Sigmoid colon (tissue), 7 donors: Measurements from ENCODE around the gene GRIK1. TPM values are rescaled to one million over a fixed set of nuclear protein-coding genes. Genes with fewer than 3 reads are reported as not detected.

ENCODE experiments used
- DNase-seq: peaks from one replicate; pipeline ENCODE4 v3.0.0-alpha.2; 2019
- H3K27ac ChIP-seq, 4 donors: fragments of 200-600 bp; sonication (generic); one replicate each; pipeline ENCODE4 v1.5.1; 2016 to 2019; ENCODE audit warnings: mild to moderate bottlenecking in 1 of 4
- H3K27me3 ChIP-seq, 3 donors: fragments of 200-600 bp; sonication (generic); one replicate each; pipeline ENCODE4 v1.5.1; 2019; ENCODE audit warnings: mild to moderate bottlenecking in 1 of 3
- H3K36me3 ChIP-seq, 4 donors: fragments of 200-600 bp; sonication (generic); one replicate each; pipeline ENCODE4 v1.5.1; 2016 to 2019
- H3K4me1 ChIP-seq, 4 donors: fragments of 200-600 bp; sonication (generic); one replicate each; pipeline ENCODE4 v1.5.1; 2017 to 2019
- H3K4me3 ChIP-seq, 4 donors: fragments of 200-600 bp; sonication (generic); one replicate each; pipeline ENCODE4 v1.5.1; 2017 to 2019; ENCODE audit warnings: mild to moderate bottlenecking in 2 of 4, moderate library complexity in 1 of 4
- H3K9me3 ChIP-seq, 4 donors: fragments of 200-600 bp in 3 of 4; sonication (generic) in 3 of 4; one replicate each; pipeline versions ENCODE4 v1.5.1 to v1.6.1; 2013 to 2019
- CTCF ChIP-seq, 4 experiments: fragments of 450-650 bp in 3 of 4; fragments of 200-600 bp in 1 of 4; IDR thresholded peaks; one replicate each; pipeline ENCODE4 v1.5.1; 2016 to 2019; ENCODE audit warnings: antibody characterized with exemption in 4 of 4, mild to moderate bottlenecking in 3 of 4, moderate library complexity in 2 of 4
- EP300 ChIP-seq, 4 donors: sonication (generic); formaldehyde crosslinking; IDR thresholded peaks; one replicate each; pipeline ENCODE4 v1.6.1; 2017; ENCODE audit warnings: antibody characterized with exemption in 4 of 4
- POLR2A ChIP-seq, 2 donors: fragments of 450-650 bp; IDR thresholded peaks; one replicate each; pipeline ENCODE4 v1.6.1; 2016; ENCODE audit warnings: antibody characterized with exemption in 2 of 2, mild to moderate bottlenecking in 2 of 2, moderate library complexity in 2 of 2
- POLR2AphosphoS5 ChIP-seq, 4 donors: sonication (generic); formaldehyde crosslinking; IDR thresholded peaks; one replicate each; pipeline ENCODE4 v1.6.1; 2017; ENCODE audit warnings: antibody characterized with exemption in 4 of 4
- WGBS, 2 donors: extraction: QIAGEN DNeasy Blood & Tissue Kit; methylation state at CpG; one replicate each; pipeline ENCODE4 v1.1.7; 2013; 5-methylcytosine and 5-hydroxymethylcytosine counted together
- intact Hi-C: fragments of 100-400 bp; cut with DNase I; formaldehyde crosslinking; loops from one replicate; pipeline ENCODE4 v1.15.1; 2023
- polyA plus RNA-seq, 3 donors: library from polyadenylated mRNA; stranded (reverse); fragments of 200-250 nt; gene quantifications; one replicate each; pipeline ENCODE4 v1.2.3, GENCODE V29; 2013
- total RNA-seq, 4 donors: library from RNA; depleted of rRNA; stranded (reverse); fragments of >200 nt; gene quantifications; one replicate each; pipeline ENCODE4 v1.1.0, GENCODE V29; 2016
- donor health status: healthy with polysubstance abuse.
- donor health status: Bipolar disorder and iron deficiency.
- donor health status: healthy.

The GRIK1 gene
- total and polyA plus RNA-seq, 7 donors = under 0.01 to 0.49 (median 0.13) TPM; not detected in 4

- Histone ChIP-seq H3K27me3 (no peaks in the 10 kb centered on the region), H3K27ac (no peak overlapping the region), H3K36me3 (no peaks in the 10 kb centered on the region), H3K4me1 (no peaks in the 10 kb centered on the region), H3K9me3 (no peaks in the 10 kb centered on the region), H3K4me3 (no peak overlapping the region)
- intact Hi-C loops = no loop called here
- no peak for DNase-seq
- TF ChIP-seq POLR2AphosphoS5 (IDR thresholded peaks at IDR 0.05) (no peak), EP300 (IDR thresholded peaks at IDR 0.05) (no peak), POLR2A (IDR thresholded peaks at IDR 0.05) (no peak), CTCF (IDR thresholded peaks at IDR 0.05) (no peak)
- 91 to 96% methylated on average over 1 of the region's 1 CpG for WGBS, 2 donors
Measured at GRCh38 chr21:29568020-29568697, 371.6 kb downstream of the GRIK1 start.

GRCh38 chr21:29557931-29558725, 381.7 kb downstream of the GRIK1 start:
- H3K27ac ChIP-seq = no peak overlapping the region
- H3K36me3 ChIP-seq = no peaks in the 10 kb centered on the region
- WGBS, 2 donors = 96 to 100% methylated on average over 1 of the region's 1 CpG

GRCh38 chr21:29557200-29557599, 382.6 kb downstream of the GRIK1 start:
- intact Hi-C loops = no loop called here
- 66 to 86% methylated on average over 1 of the region's 1 CpG for WGBS, 2 donors
- no peak overlapping the region for H3K4me3 ChIP-seq

More at GRCh38 chr21:29557931-29558725, 381.7 kb downstream of the GRIK1 start:
- Histone ChIP-seq H3K27me3 (no peaks in the 10 kb centered on the region), H3K9me3 (no peaks in the 10 kb centered on the region), H3K4me1 (no peaks in the 10 kb centered on the region), H3K4me3 (no peak overlapping the region)
- intact Hi-C loops = no loop called here
- no peak for DNase-seq
- TF ChIP-seq EP300 (IDR thresholded peaks at IDR 0.05) (no peak), CTCF (IDR thresholded peaks at IDR 0.05) (no peak), POLR2AphosphoS5 (IDR thresholded peaks at IDR 0.05) (no peak), POLR2A (IDR thresholded peaks at IDR 0.05) (no peak)

GRCh38 chr21:29555601-29556000, 384.2 kb downstream of the GRIK1 start:
- DNase-seq = no peak
- intact Hi-C loops = no loop called here
- Histone ChIP-seq H3K9me3 (no peaks in the 10 kb centered on the region), H3K4me1 (no peaks in the 10 kb centered on the region), H3K4me3 (no peak overlapping the region), H3K27ac (no peak overlapping the region), H3K36me3 (no peaks in the 10 kb centered on the region), H3K27me3 (no peaks in the 10 kb centered on the region)
- WGBS, 2 donors = 69 to 73% methylated on average over 2 of the region's 2 CpGs
- no peak for TF ChIP-seq POLR2AphosphoS5 (IDR thresholded peaks at IDR 0.05)
- no peak for TF ChIP-seq POLR2A (IDR thresholded peaks at IDR 0.05)
- TF ChIP-seq CTCF (IDR thresholded peaks at IDR 0.05) = no peak
- TF ChIP-seq EP300 (IDR thresholded peaks at IDR 0.05) = no peak

More at GRCh38 chr21:29557200-29557599, 382.6 kb downstream of the GRIK1 start:
- no peaks in the 10 kb centered on the region for H3K27me3 ChIP-seq
- H3K9me3 ChIP-seq = no peaks in the 10 kb centered on the region
- no peak for DNase-seq
- H3K36me3 ChIP-seq = no peaks in the 10 kb centered on the region
- no peak overlapping the region for H3K27ac ChIP-seq
- TF ChIP-seq CTCF (IDR thresholded peaks at IDR 0.05) = no peak
- TF ChIP-seq POLR2A (IDR thresholded peaks at IDR 0.05) = no peak
- no peak for TF ChIP-seq POLR2AphosphoS5 (IDR thresholded peaks at IDR 0.05)
- TF ChIP-seq EP300 (IDR thresholded peaks at IDR 0.05) = no peak
- H3K4me1 ChIP-seq = no peaks in the 10 kb centered on the region
